PC-9 (cell line): ENCODE results near the gene TTBK2. TPM values are rescaled to one million over a fixed set of nuclear protein-coding genes. Genes with fewer than 3 reads are reported as not detected.

Experiments
- BruUV-seq: library from RNA; stranded (reverse); fragments of 400-500 nt; replicated peaks from 2 replicates; lab custom pipeline; 2021; lab: Mats Ljungman, UMichigan
- CTCF ChIA-PET: fragments of 300-600 bp; sonication (Branson Sonifier 250); formaldehyde crosslinking; loops from one replicate; lab custom pipeline; 2022; ENCODE audit warnings: antibody characterized with exemption; lab: Charles Lee
- POLR2A ChIA-PET: fragments of 300-600 bp; sonication (Branson Sonifier 250); formaldehyde crosslinking; loops from one replicate; lab custom pipeline; 2022; ENCODE audit warnings: antibody characterized with exemption; ENCODE audit not compliant: unreplicated experiment; lab: Charles Lee
- DNase-seq, 2 experiments: peaks; one replicate each; pipeline versions ENCODE4 v3.0.0 to v3.0.0-alpha.2; 2015 to 2022; ENCODE audit warnings: mixed read lengths in 1 of 2
- H2AFZ ChIP-seq: fragments of 200-600 bp; sonication (generic); 2 replicates; pipeline ENCODE4 v1.8.1; 2017; ENCODE audit warnings: antibody characterized with exemption
- H3F3A ChIP-seq: fragments of 200-600 bp; sonication (generic); 2 replicates; pipeline ENCODE4 v1.8.1; 2017; ENCODE audit warnings: antibody characterized with exemption, mild to moderate bottlenecking, low read depth; ENCODE audit not compliant: insufficient read depth
- H3K27ac ChIP-seq: fragments of 200-600 bp; sonication (generic); 2 replicates; pipeline ENCODE4 v1.6.1; 2016; ENCODE audit warnings: mixed run types
- H3K27me3 ChIP-seq: fragments of 200-600 bp; sonication (generic); 2 replicates; pipeline ENCODE4 v1.6.1; 2016; ENCODE audit warnings: low read depth, mixed run types; ENCODE audit not compliant: insufficient read depth
- H3K36me3 ChIP-seq: fragments of 200-600 bp; sonication (generic); 2 replicates; pipeline ENCODE4 v1.6.1; 2016; ENCODE audit warnings: low read depth, mixed run types
- H3K4me1 ChIP-seq: fragments of 200-600 bp; sonication (generic); replicated peaks from 2 replicates; pipeline ENCODE4 v1.6.1; 2016; ENCODE audit warnings: mixed run types; ENCODE audit not compliant: insufficient read depth
- H3K4me2 ChIP-seq: fragments of 200-600 bp; sonication (generic); 2 replicates; pipeline ENCODE4 v1.6.1; 2017; ENCODE audit warnings: mixed run types
- H3K4me3 ChIP-seq: fragments of 200-600 bp; sonication (generic); 2 replicates; pipeline ENCODE4 v1.6.1; 2016; ENCODE audit warnings: mixed run types
- H3K79me2 ChIP-seq: fragments of 200-600 bp; sonication (generic); 2 replicates; pipeline ENCODE4 v1.6.1; 2017; ENCODE audit warnings: low read depth, mixed run types
- H3K9me2 ChIP-seq: fragments of 200-600 bp; sonication (generic); 2 replicates; pipeline ENCODE4 v1.8.1; 2017; ENCODE audit warnings: mild to moderate bottlenecking; ENCODE audit not compliant: insufficient read depth
- H3K9me3 ChIP-seq: fragments of 200-600 bp; sonication (generic); 2 replicates; pipeline ENCODE4 v1.8.1; 2016; ENCODE audit warnings: low read depth; ENCODE audit not compliant: insufficient read depth
- H4K20me1 ChIP-seq: fragments of 200-600 bp; sonication (generic); 2 replicates; pipeline ENCODE4 v1.8.1; 2017; ENCODE audit not compliant: insufficient read depth
- EZH2 ChIP-seq: fragments of 200-600 bp; sonication (generic); IDR thresholded peaks from 2 replicates; pipeline ENCODE4 v1.8.0; 2017; ENCODE audit warnings: antibody characterized with exemption, low read depth
- intact Hi-C: fragments of 100-400 bp; cut with micrococcal nuclease; formaldehyde crosslinking; loops from one replicate; pipeline ENCODE4 v1.10.0; 2022; ENCODE audit not compliant: unreplicated experiment
- total RNA-seq: library from RNA; stranded (reverse); gene quantifications from 2 replicates; pipeline ENCODE4 v1.2.3, GENCODE V29; 2021
- TF ChIP-seq, protein P1 (sequence below): fragments of 200-600 bp; sonication (generic); conservative IDR thresholded peaks from 2 replicates; pipeline ENCODE4 v1.6.1; 2017; ENCODE audit warnings: mixed run types, antibody characterized with exemption, mild to moderate bottlenecking, moderate library complexity

TTBK2 gene
- total RNA-seq, 1 experiment from 2014 or later: 22.6 TPM

DNA sequence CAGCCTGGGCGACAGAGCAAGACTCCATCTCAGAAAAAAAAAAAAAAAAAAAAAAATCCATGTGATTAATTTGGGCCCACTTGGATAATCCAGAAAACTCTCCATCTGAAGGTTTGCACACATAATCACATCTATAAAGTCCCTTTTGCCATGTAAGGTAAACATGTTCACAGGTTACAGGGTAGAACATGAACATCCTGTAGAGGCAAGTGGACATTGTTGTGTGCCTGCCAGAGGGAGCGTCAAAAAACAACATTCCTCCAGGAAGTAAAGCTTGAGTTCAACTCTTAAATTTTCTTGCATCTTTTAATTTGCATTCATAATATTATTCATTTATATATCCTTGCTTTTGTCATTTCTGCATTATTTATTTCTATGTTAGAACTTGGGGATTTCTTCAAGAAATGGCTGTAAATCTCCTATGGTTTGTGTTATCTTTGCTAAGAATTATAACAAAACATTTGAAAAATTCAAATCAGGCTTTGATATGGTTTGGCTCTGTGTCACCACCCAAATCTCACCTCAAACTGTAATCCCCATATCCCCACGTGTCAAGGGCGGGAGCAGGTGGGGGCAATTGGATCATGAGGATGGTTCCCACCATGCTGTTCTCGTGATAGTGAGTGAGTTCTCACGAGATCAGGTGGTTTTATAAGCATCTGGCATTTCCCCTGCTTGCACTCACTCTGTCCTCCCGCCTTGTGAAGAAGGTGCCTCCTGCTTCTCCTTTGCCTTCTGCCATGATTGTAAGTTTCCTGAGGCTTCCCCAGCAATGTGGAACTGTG is 11.3 kb upstream of the TTBK2 start:
- TF ChIP-seq, protein P1, sequence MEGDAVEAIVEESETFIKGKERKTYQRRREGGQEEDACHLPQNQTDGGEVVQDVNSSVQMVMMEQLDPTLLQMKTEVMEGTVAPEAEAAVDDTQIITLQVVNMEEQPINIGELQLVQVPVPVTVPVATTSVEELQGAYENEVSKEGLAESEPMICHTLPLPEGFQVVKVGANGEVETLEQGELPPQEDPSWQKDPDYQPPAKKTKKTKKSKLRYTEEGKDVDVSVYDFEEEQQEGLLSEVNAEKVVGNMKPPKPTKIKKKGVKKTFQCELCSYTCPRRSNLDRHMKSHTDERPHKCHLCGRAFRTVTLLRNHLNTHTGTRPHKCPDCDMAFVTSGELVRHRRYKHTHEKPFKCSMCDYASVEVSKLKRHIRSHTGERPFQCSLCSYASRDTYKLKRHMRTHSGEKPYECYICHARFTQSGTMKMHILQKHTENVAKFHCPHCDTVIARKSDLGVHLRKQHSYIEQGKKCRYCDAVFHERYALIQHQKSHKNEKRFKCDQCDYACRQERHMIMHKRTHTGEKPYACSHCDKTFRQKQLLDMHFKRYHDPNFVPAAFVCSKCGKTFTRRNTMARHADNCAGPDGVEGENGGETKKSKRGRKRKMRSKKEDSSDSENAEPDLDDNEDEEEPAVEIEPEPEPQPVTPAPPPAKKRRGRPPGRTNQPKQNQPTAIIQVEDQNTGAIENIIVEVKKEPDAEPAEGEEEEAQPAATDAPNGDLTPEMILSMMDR: no peak
- no peak for TF ChIP-seq EZH2
- ChIA-PET POLR2A (no interaction called here), CTCF (no interaction called here)

GRCh38 chr15:42929306-42929848 is 8.8 kb upstream of the TTBK2 start:
- intact Hi-C loops: no loop called here
- TF ChIP-seq, protein P1: no peak
- no peak for TF ChIP-seq EZH2
- Histone ChIP-seq H2AFZ (no peak overlapping the region), H4K20me1 (no peaks in the 10 kb centered on the region), H3K9me2 (no peaks in the 10 kb centered on the region), H3K79me2 (no peaks in the 10 kb centered on the region), H3K27ac (no peak overlapping the region), H3K4me3 (no peak overlapping the region), H3F3A (peaks cover 6% of the 10 kb centered on the region; the same call in 1 of the 2 replicates), H3K27me3 (no peaks in the 10 kb centered on the region), H3K9me3 (no peaks in the 10 kb centered on the region), H3K4me1 (no peaks in the 10 kb centered on the region), H3K4me2 (no peak overlapping the region), H3K36me3 (no peaks in the 10 kb centered on the region)
- no peak for DNase-seq
- no TSS peak for BruUV-seq
- CTCF ChIA-PET: interaction anchor here (0.6 kb wide), 1 partner anchor 314 kb away, joined by 3 read pairs; no protein-coding TSS in a partner anchor
- POLR2A ChIA-PET: no interaction called here

More for the DNA sequence above, 11.3 kb upstream of the TTBK2 start:
- H2AFZ ChIP-seq: no peak overlapping the region
- no peak for DNase-seq
- H3K9me2 ChIP-seq: no peaks in the 10 kb centered on the region
- H3F3A ChIP-seq: peaks cover 12% of the 10 kb centered on the region; the same call in 1 of the 2 replicates
- H3K27me3 ChIP-seq: no peaks in the 10 kb centered on the region
- H3K4me3 ChIP-seq: no peak overlapping the region
- H3K4me1 ChIP-seq: no peaks in the 10 kb centered on the region
- no peaks in the 10 kb centered on the region for H3K36me3 ChIP-seq
- H3K27ac ChIP-seq: no peak overlapping the region
- no peaks in the 10 kb centered on the region for H4K20me1 ChIP-seq
- no TSS peak for BruUV-seq
- no peaks in the 10 kb centered on the region for H3K79me2 ChIP-seq
- H3K4me2 ChIP-seq: no peak overlapping the region
- intact Hi-C loops: no loop called here
- H3K9me3 ChIP-seq: no peaks in the 10 kb centered on the region

- H3K27me3 ChIP-seq: no peaks in the 10 kb centered on the region
- POLR2A ChIA-PET: interaction anchor here (0.6 kb wide), 1 partner anchor 682 kb away, joined by 6 read pairs; no protein-coding TSS in a partner anchor
- intact Hi-C loops: no loop called here
- no peak for DNase-seq
- H4K20me1 ChIP-seq: no peaks in the 10 kb centered on the region
- H3K9me3 ChIP-seq: no peaks in the 10 kb centered on the region
- no peaks in the 10 kb centered on the region for H3K9me2 ChIP-seq
- H3F3A ChIP-seq: peaks cover 7% of the 10 kb centered on the region; the same call in 1 of the 2 replicates
- peak overlapping the region; percentile 75 for H2AFZ ChIP-seq
- no TSS peak for BruUV-seq
- peak overlapping the region; percentile 34; the same call in 1 of the 2 replicates for H3K4me3 ChIP-seq
- H3K4me2 ChIP-seq: peak overlapping the region; percentile 77
- H3K27ac ChIP-seq: no peak overlapping the region
- no peaks in the 10 kb centered on the region for H3K36me3 ChIP-seq
- TF ChIP-seq, protein P1: no peak
- TF ChIP-seq EZH2: no peak
- peaks cover 14% of the 10 kb centered on the region; the same call in 1 of the 2 replicates for H3K79me2 ChIP-seq
- CTCF ChIA-PET: no interaction called here
- peaks cover 15% of the 10 kb centered on the region; the same call in 1 of the 2 replicates for H3K4me1 ChIP-seq
These were observed 759 bp upstream of the TTBK2 start for GRCh38 chr15:42921342-42921731.
